Measurements from ENCODE around the gene TRPV4. TPM values are rescaled to one million over a fixed set of nuclear protein-coding genes. Genes with fewer than 3 reads are reported as not detected.

TRPV4 gene
- total RNA-seq, 1 donor from 2014 or later = not detected

- no peak for DNase-seq
Observed at GRCh38 chr12:109760930-109761921, 72.0 kb downstream of the TRPV4 start.

GRCh38 chr12:109760031-109760929 lies 72.9 kb downstream of the TRPV4 start:
- DNase-seq = no peak

GRCh38 chr12:109759595-109759994 lies 73.6 kb downstream of the TRPV4 start:
- DNase-seq = no peak

GRCh38 chr12:109758426-109759420 lies 74.5 kb downstream of the TRPV4 start:
- no peak for DNase-seq

GRCh38 chr12:109757671-109758265 lies 75.4 kb downstream of the TRPV4 start:
- DNase-seq = no peak

- no peak for DNase-seq
Observed at GRCh38 chr12:109756457-109756856, 76.7 kb downstream of the TRPV4 start.

GRCh38 chr12:109753959-109754358 lies 79.2 kb downstream of the TRPV4 start:
- no peak for DNase-seq

- no peak for DNase-seq
Observed at GRCh38 chr12:109753054-109753401, 80.2 kb downstream of the TRPV4 start.

- DNase-seq = no peak
Observed at GRCh38 chr12:109752117-109753053, 80.8 kb downstream of the TRPV4 start.

GRCh38 chr12:109744986-109745942 lies 87.9 kb downstream of the TRPV4 start:
- no peak for DNase-seq

GRCh38 chr12:109744026-109744425 lies 89.2 kb downstream of the TRPV4 start:
- DNase-seq = no peak

- no peak for DNase-seq
Observed at GRCh38 chr12:109743076-109743910, 89.9 kb downstream of the TRPV4 start.

- DNase-seq = no peak
Observed at GRCh38 chr12:109741970-109742703, 91.1 kb downstream of the TRPV4 start.

GRCh38 chr12:109741286-109741969 lies 91.8 kb downstream of the TRPV4 start:
- no peak for DNase-seq

- no peak for DNase-seq
Observed at GRCh38 chr12:109740694-109741245, 92.4 kb downstream of the TRPV4 start.
